Loucy (cell line): ENCODE results near the gene CCT8L2.

ENCODE experiments used
- CTCF ChIP-seq: fragments of 200-600 bp; sonication (generic); conservative IDR thresholded peaks from 2 replicates; pipeline ENCODE4 v1.5.1; 2014; ENCODE audit warnings: mild to moderate bottlenecking, antibody characterized with exemption, low read length
- EZH2phosphoT487 ChIP-seq: fragments of 200-600 bp; IDR thresholded peaks from 2 replicates; pipeline ENCODE4 v1.6.1; 2018; ENCODE audit warnings: antibody characterized with exemption, mild to moderate bottlenecking, moderate library complexity, borderline replicate concordance

- TF ChIP-seq EZH2phosphoT487 (no peak), CTCF (no peak)
Measured at GRCh38 chr22:16609548-16610261, 17.1 kb upstream of the CCT8L2 start.
